ENCODE measurements around the gene AKR1C8. TPM values are rescaled to one million over a fixed set of nuclear protein-coding genes. Genes with fewer than 3 reads are reported as not detected.
A peak's percentile ranks its signal among the peaks of the same experiment; 100 is the strongest.

AKR1C8 gene
- total and polyA plus RNA-seq, 2 of the 13 experiments (the other 11 are each of a cell fraction or from before 2014, with no cell fraction given): 0.12 TPM; not detected in 1

GRCh38 chr10:5147255-5147980 is 37.5 kb downstream of the AKR1C8 start (continued):
- TF ChIP-seq FOXA3 (CRISPR knock-in tag; IDR thresholded peaks at IDR 0.05) (peak; percentile 95), CHD4 (IDR thresholded peaks at IDR 0.05; ENCODE audit: borderline replicate concordance, low read length) (0 out of 2 replicates have a peak, but pooled peaks have one; percentile 11), NONO (IDR thresholded peaks at IDR 0.05) (no peak), NONO (CRISPR knock-in tag; conservative IDR thresholded peaks at IDR 0.05) (peak; percentile 95), HBP1 (CRISPR knock-in tag; IDR thresholded peaks at IDR 0.05; ENCODE audit: low read depth) (no peak), ZNF235 (CRISPR knock-in tag; IDR thresholded peaks at IDR 0.05; ENCODE audit: borderline replicate concordance) (no peak), ZBTB40 (IDR thresholded peaks at IDR 0.05) (no peak), ZBTB40 (CRISPR knock-in tag; IDR thresholded peaks at IDR 0.05) (no peak; the same call in 1 of the 2 replicates), SMAD1 (CRISPR knock-in tag; IDR thresholded peaks at IDR 0.05; ENCODE audit: borderline replicate concordance, low read depth) (no peak), ZNF44 (CRISPR knock-in tag; IDR thresholded peaks at IDR 0.05) (no peak), ZNF160 (CRISPR knock-in tag; IDR thresholded peaks at IDR 0.05) (no peak), ETV5 (CRISPR knock-in tag; IDR thresholded peaks at IDR 0.05; ENCODE audit: borderline replicate concordance) (peak; percentile 85), HOXA5 (CRISPR knock-in tag; IDR thresholded peaks at IDR 0.05) (peak; percentile 67; the same call in 1 of the 2 replicates), ETV6 (CRISPR knock-in tag; conservative IDR thresholded peaks at IDR 0.05) (no peak), MLXIP (CRISPR knock-in tag; IDR thresholded peaks at IDR 0.05; ENCODE audit: borderline replicate concordance) (no peak), NR0B2 (CRISPR knock-in tag; IDR thresholded peaks at IDR 0.05) (no peak)

Measured in HepG2 (cell line).